GM21390 (cell line): ENCODE data around the gene NACC2.

Experiments
- ATAC-seq: cut with Tn5 transposase; IDR thresholded peaks from one replicate; pipeline ENCODE4 v1.9.1; 2021; ENCODE audit not compliant: unreplicated experiment

NACC2 gene

GRCh38 chr9:136093995-136094881 lies 851 bp downstream of the NACC2 start:
- ATAC-seq: no peak

- ATAC-seq: no peak
These were observed 1.6 kb downstream of the NACC2 start for GRCh38 chr9:136093346-136093986.

- no peak for ATAC-seq
These were observed 2.3 kb downstream of the NACC2 start for GRCh38 chr9:136092741-136093140.

- no peak for ATAC-seq
These were observed 2.8 kb downstream of the NACC2 start for GRCh38 chr9:136092353-136092650.

GRCh38 chr9:136091582-136092352 lies 3.3 kb downstream of the NACC2 start:
- no peak for ATAC-seq

- no peak for ATAC-seq
These were observed 4.1 kb downstream of the NACC2 start for GRCh38 chr9:136090768-136091581.

GRCh38 chr9:136090056-136090735 lies 4.9 kb downstream of the NACC2 start:
- no peak for ATAC-seq

- ATAC-seq: no peak
These were observed 5.4 kb downstream of the NACC2 start for GRCh38 chr9:136089697-136090045.

- ATAC-seq: no peak
These were observed 6.0 kb downstream of the NACC2 start for GRCh38 chr9:136088939-136089696.

GRCh38 chr9:136088481-136088938 lies 6.6 kb downstream of the NACC2 start:
- no peak for ATAC-seq

- ATAC-seq: no peak
These were observed 7.2 kb downstream of the NACC2 start for GRCh38 chr9:136087741-136088480.

- no peak for ATAC-seq
These were observed 7.9 kb downstream of the NACC2 start for GRCh38 chr9:136086951-136087740.

GRCh38 chr9:136086213-136086881 lies 8.7 kb downstream of the NACC2 start:
- no peak for ATAC-seq

- ATAC-seq: no peak
These were observed 9.3 kb downstream of the NACC2 start for GRCh38 chr9:136085815-136086212.

GRCh38 chr9:136084063-136084944 lies 10.8 kb downstream of the NACC2 start:
- no peak for ATAC-seq

GRCh38 chr9:136083558-136084062 lies 11.5 kb downstream of the NACC2 start:
- no peak for ATAC-seq
